Measurements from ENCODE around the gene MTREX. TPM values are rescaled to one million over a fixed set of nuclear protein-coding genes. Genes with fewer than 3 reads are reported as not detected.

MTREX gene
- polyA plus RNA-seq, 1 experiment = 11.7 TPM

- no peak for TF ChIP-seq CTCF (IDR thresholded peaks at IDR 0.05; ENCODE audit: insufficient read depth, low read depth, low read length)
- ChIA-PET POLR2A (no interaction called here), CTCF (interaction anchor here (0.6 kb wide), 1 partner anchor 1728 kb away, joined by 4 read pairs; no protein-coding TSS in a partner anchor)
- Histone ChIP-seq H3K27me3 (ENCODE audit: control insufficient read depth, insufficient read depth, low read length) (no peaks in the 10 kb centered on the region), H3K36me3 (ENCODE audit: control insufficient read depth, insufficient read depth, low read length) (no peaks in the 10 kb centered on the region), H3K4me3 (ENCODE audit: low read depth, low read length) (no peak overlapping the region)
- DNase-seq (ENCODE audit: low read depth) = no peak
These were observed 162.1 kb downstream of the MTREX start for GRCh38 chr5:55469839-55470238.

GRCh38 chr5:55470282-55470681 is 162.5 kb downstream of the MTREX start:
- no peaks in the 10 kb centered on the region for H3K27me3 ChIP-seq (ENCODE audit: control insufficient read depth, insufficient read depth, low read length)
- POLR2A ChIA-PET = no interaction called here
- H3K4me3 ChIP-seq (ENCODE audit: low read depth, low read length) = no peak overlapping the region
- TF ChIP-seq CTCF (IDR thresholded peaks at IDR 0.05; ENCODE audit: insufficient read depth, low read depth, low read length) = no peak
- CTCF ChIA-PET = no interaction called here
- no peaks in the 10 kb centered on the region for H3K36me3 ChIP-seq (ENCODE audit: control insufficient read depth, insufficient read depth, low read length)
- DNase-seq (ENCODE audit: low read depth) = no peak

- no peak for TF ChIP-seq CTCF (IDR thresholded peaks at IDR 0.05; ENCODE audit: insufficient read depth, low read depth, low read length)
- H3K27me3 ChIP-seq (ENCODE audit: control insufficient read depth, insufficient read depth, low read length) = no peaks in the 10 kb centered on the region
- no peaks in the 10 kb centered on the region for H3K36me3 ChIP-seq (ENCODE audit: control insufficient read depth, insufficient read depth, low read length)
- no peak for DNase-seq (ENCODE audit: low read depth)
- ChIA-PET POLR2A (no interaction called here), CTCF (interaction anchor here (0.7 kb wide), 1 partner anchor 11 kb away, joined by 3 read pairs; no protein-coding TSS in a partner anchor)
- H3K4me3 ChIP-seq (ENCODE audit: low read depth, low read length) = no peak overlapping the region
These were observed 163.7 kb downstream of the MTREX start for GRCh38 chr5:55471468-55471867.

- POLR2A ChIA-PET = no interaction called here
- Histone ChIP-seq H3K36me3 (ENCODE audit: control insufficient read depth, insufficient read depth, low read length) (no peaks in the 10 kb centered on the region), H3K4me3 (ENCODE audit: low read depth, low read length) (no peak overlapping the region), H3K27me3 (ENCODE audit: control insufficient read depth, insufficient read depth, low read length) (no peaks in the 10 kb centered on the region)
- no peak for TF ChIP-seq CTCF (IDR thresholded peaks at IDR 0.05; ENCODE audit: insufficient read depth, low read depth, low read length)
- CTCF ChIA-PET = no interaction called here
- no peak for DNase-seq (ENCODE audit: low read depth)
These were observed 164.9 kb downstream of the MTREX start for GRCh38 chr5:55472642-55473041.

Other genes starting within 250 kb of the MTREX start
- gene GZMA, start 205.3 kb upstream of the MTREX start, polyA plus RNA-seq (2011; rRNA removed) = not detected in 2 replicates
- 115 and 271 TPM in 2 replicates for gene GPX8, start 147.8 kb upstream of the MTREX start, polyA plus RNA-seq (2011; rRNA removed)
- gene CDC20B, start 134.8 kb upstream of the MTREX start, polyA plus RNA-seq (2011; rRNA removed) = not detected in 2 replicates
- gene MCIDAS, start 80.7 kb upstream of the MTREX start, polyA plus RNA-seq (2011; rRNA removed) = 0.04 TPM in 1 of 2 replicates, not detected in the other
- 0.05 and 0.18 TPM in 2 replicates for gene CCNO, start 74.4 kb upstream of the MTREX start, polyA plus RNA-seq (2011; rRNA removed)
- gene DHX29, start 295 bp upstream of the MTREX start, polyA plus RNA-seq (2011; rRNA removed) = 2.9 and 6.4 TPM in 2 replicates
- gene PLPP1, start 227.0 kb downstream of the MTREX start, polyA plus RNA-seq (2011; rRNA removed) = 43.1 and 55.8 TPM in 2 replicates

Measured in BJ (cell line).